Central memory CD8-positive, alpha-beta T cell (primary cell): ENCODE results near the gene OSER1.

Experiments
- ATAC-seq: fragments of 150-1000 bp; cut with Tn5 transposase; replicated peaks from 2 replicates; pipeline ENCODE4 v1.10.0; 2022; ENCODE audit warnings: mild to moderate bottlenecking, moderate FRiP score, moderate number of reproducible peaks; ENCODE audit not compliant: poor library complexity, severe bottlenecking; ENCODE audit errors: extremely low read depth
- DNase-seq, 2 donors: peaks; one replicate each; pipeline ENCODE4 v3.0.0; 2021; ENCODE audit warnings: low spot score in 2 of 2
- H3K27ac Mint-ChIP-seq: one replicate; pipeline ENCODE4 v1.8.0; 2022; ENCODE audit warnings: low read depth, mild to moderate bottlenecking, moderate library complexity, mixed read lengths
- H3K27me3 Mint-ChIP-seq: one replicate; pipeline ENCODE4 v1.8.0; 2022; ENCODE audit warnings: mixed read lengths
- H3K36me3 Mint-ChIP-seq: one replicate; pipeline ENCODE4 v1.8.0; 2022; ENCODE audit warnings: mild to moderate bottlenecking, moderate library complexity, mixed read lengths; ENCODE audit not compliant: insufficient read depth
- H3K4me1 Mint-ChIP-seq: one replicate; pipeline ENCODE4 v1.8.0; 2022; ENCODE audit warnings: mixed read lengths
- H3K4me3 Mint-ChIP-seq: one replicate; pipeline ENCODE4 v1.8.0; 2022; ENCODE audit warnings: mild to moderate bottlenecking, moderate library complexity, mixed read lengths
- H3K9me3 Mint-ChIP-seq: one replicate; pipeline ENCODE4 v1.8.0; 2022; ENCODE audit warnings: mixed read lengths

OSER1 gene

GRCh38 chr20:44174996-44175765 lies 35.4 kb downstream of the OSER1 start:
- no peaks in the 10 kb centered on the region for H3K9me3 Mint-ChIP-seq
- peaks cover 64% of the 10 kb centered on the region for H3K27me3 Mint-ChIP-seq
- no peaks in the 10 kb centered on the region for H3K4me1 Mint-ChIP-seq
- no peak for ATAC-seq
- H3K36me3 Mint-ChIP-seq: no peaks in the 10 kb centered on the region
- no peak for DNase-seq
- no peak overlapping the region for H3K4me3 Mint-ChIP-seq
- H3K27ac Mint-ChIP-seq: no peak overlapping the region

GRCh38 chr20:44173846-44174245 lies 36.7 kb downstream of the OSER1 start:
- Mint-ChIP-seq H3K27ac (no peak overlapping the region), H3K9me3 (no peaks in the 10 kb centered on the region), H3K36me3 (no peaks in the 10 kb centered on the region), H3K27me3 (peaks cover 78% of the 10 kb centered on the region), H3K4me1 (no peaks in the 10 kb centered on the region), H3K4me3 (no peak overlapping the region)
- no peak for ATAC-seq
- no peak for DNase-seq

GRCh38 chr20:44173116-44173515 lies 37.5 kb downstream of the OSER1 start:
- no peak for ATAC-seq
- peaks cover 82% of the 10 kb centered on the region for H3K27me3 Mint-ChIP-seq

GRCh38 chr20:44172572-44172950 lies 38.0 kb downstream of the OSER1 start:
- DNase-seq (no peak), ATAC-seq (no peak)
- Mint-ChIP-seq H3K27ac (no peak overlapping the region), H3K4me3 (no peak overlapping the region), H3K4me1 (no peaks in the 10 kb centered on the region), H3K27me3 (peaks cover 83% of the 10 kb centered on the region), H3K9me3 (no peaks in the 10 kb centered on the region), H3K36me3 (no peaks in the 10 kb centered on the region)

More at GRCh38 chr20:44173116-44173515, 37.5 kb downstream of the OSER1 start:
- DNase-seq: no peak
- Mint-ChIP-seq H3K9me3 (no peaks in the 10 kb centered on the region), H3K36me3 (no peaks in the 10 kb centered on the region), H3K4me1 (no peaks in the 10 kb centered on the region), H3K4me3 (no peak overlapping the region), H3K27ac (no peak overlapping the region)

GRCh38 chr20:44171775-44172571 lies 38.6 kb downstream of the OSER1 start:
- peaks cover 83% of the 10 kb centered on the region for H3K27me3 Mint-ChIP-seq
- no peak overlapping the region for H3K4me3 Mint-ChIP-seq
- no peaks in the 10 kb centered on the region for H3K4me1 Mint-ChIP-seq
- ATAC-seq: no peak
- H3K27ac Mint-ChIP-seq: no peak overlapping the region
- no peaks in the 10 kb centered on the region for H3K9me3 Mint-ChIP-seq
- H3K36me3 Mint-ChIP-seq: no peaks in the 10 kb centered on the region
- DNase-seq: no peak

GRCh38 chr20:44170816-44171410 lies 39.7 kb downstream of the OSER1 start:
- no peak for ATAC-seq
- Mint-ChIP-seq H3K4me1 (no peaks in the 10 kb centered on the region), H3K4me3 (no peak overlapping the region), H3K9me3 (no peaks in the 10 kb centered on the region), H3K27me3 (peaks cover 83% of the 10 kb centered on the region), H3K36me3 (no peaks in the 10 kb centered on the region), H3K27ac (no peak overlapping the region)
- no peak for DNase-seq

GRCh38 chr20:44167736-44168135 lies 42.8 kb downstream of the OSER1 start:
- DNase-seq (no peak), ATAC-seq (no peak)
- H3K9me3 Mint-ChIP-seq: no peaks in the 10 kb centered on the region
- H3K27ac Mint-ChIP-seq: no peak overlapping the region
- H3K27me3 Mint-ChIP-seq: peaks cover 85% of the 10 kb centered on the region
- H3K36me3 Mint-ChIP-seq: no peaks in the 10 kb centered on the region
- no peaks in the 10 kb centered on the region for H3K4me1 Mint-ChIP-seq
- H3K4me3 Mint-ChIP-seq: no peak overlapping the region

- ATAC-seq: no peak
- no peak overlapping the region for H3K4me3 Mint-ChIP-seq
- H3K36me3 Mint-ChIP-seq: no peaks in the 10 kb centered on the region
- H3K27me3 Mint-ChIP-seq: peaks cover 78% of the 10 kb centered on the region
- H3K4me1 Mint-ChIP-seq: no peaks in the 10 kb centered on the region
- no peak overlapping the region for H3K27ac Mint-ChIP-seq
- no peaks in the 10 kb centered on the region for H3K9me3 Mint-ChIP-seq
- DNase-seq: no peak
Observed at GRCh38 chr20:44166477-44166876, 44.1 kb downstream of the OSER1 start.

- Mint-ChIP-seq H3K4me3 (no peak overlapping the region), H3K9me3 (no peaks in the 10 kb centered on the region), H3K27me3 (peaks cover 73% of the 10 kb centered on the region), H3K36me3 (no peaks in the 10 kb centered on the region), H3K27ac (no peak overlapping the region), H3K4me1 (no peaks in the 10 kb centered on the region)
- no peak for DNase-seq
- no peak for ATAC-seq
Observed at GRCh38 chr20:44166008-44166407, 44.6 kb downstream of the OSER1 start.

- no peaks in the 10 kb centered on the region for H3K9me3 Mint-ChIP-seq
- no peaks in the 10 kb centered on the region for H3K36me3 Mint-ChIP-seq
- H3K4me3 Mint-ChIP-seq: no peak overlapping the region
- ATAC-seq: no peak
- no peaks in the 10 kb centered on the region for H3K4me1 Mint-ChIP-seq
- DNase-seq: no peak
- no peak overlapping the region for H3K27ac Mint-ChIP-seq
- peaks cover 41% of the 10 kb centered on the region for H3K27me3 Mint-ChIP-seq
Observed at GRCh38 chr20:44160133-44160532, 50.4 kb downstream of the OSER1 start.

- Mint-ChIP-seq H3K4me1 (no peaks in the 10 kb centered on the region), H3K27me3 (peaks cover 39% of the 10 kb centered on the region), H3K4me3 (no peak overlapping the region), H3K9me3 (no peaks in the 10 kb centered on the region), H3K27ac (no peak overlapping the region), H3K36me3 (no peaks in the 10 kb centered on the region)
- ATAC-seq: no peak
- DNase-seq: no peak
Observed at GRCh38 chr20:44159711-44160110, 50.9 kb downstream of the OSER1 start.

GRCh38 chr20:44159125-44159524 lies 51.4 kb downstream of the OSER1 start:
- Mint-ChIP-seq H3K27ac (no peak overlapping the region), H3K4me3 (no peak overlapping the region), H3K27me3 (peaks cover 33% of the 10 kb centered on the region), H3K36me3 (no peaks in the 10 kb centered on the region), H3K9me3 (no peaks in the 10 kb centered on the region), H3K4me1 (no peaks in the 10 kb centered on the region)
- DNase-seq (no peak), ATAC-seq (no peak)

- Mint-ChIP-seq H3K4me1 (no peaks in the 10 kb centered on the region), H3K4me3 (no peak overlapping the region), H3K27me3 (peaks cover 22% of the 10 kb centered on the region), H3K36me3 (no peaks in the 10 kb centered on the region), H3K9me3 (no peaks in the 10 kb centered on the region), H3K27ac (no peak overlapping the region)
- no peak for ATAC-seq
- no peak for DNase-seq
Observed at GRCh38 chr20:44157061-44157460, 53.5 kb downstream of the OSER1 start.
